ENCODE results near the gene BTBD1. TPM values are rescaled to one million over a fixed set of nuclear protein-coding genes. Genes with fewer than 3 reads are reported as not detected.

BTBD1 gene
- total and polyA plus RNA-seq, 9 donors = 24.3 to 85.5 (median 44.4) TPM

- intact Hi-C loops (cut with DNase I) = loop anchor here in 1 of 4 donors (10.0 kb wide), 1 partner anchor 436 kb away; the partner anchor contains the start of gene RPS17
- Histone ChIP-seq H3K9me3 (no peaks in the 10 kb centered on the region), H3K4me1 (ENCODE audit: insufficient read depth) (peaks cover 4% of the 10 kb centered on the region), H3K27me3 (no peaks in the 10 kb centered on the region), H3K36me3 (no peaks in the 10 kb centered on the region), H3K27ac (no peak overlapping the region), H3K4me3 (no peak overlapping the region)
- TF ChIP-seq EP300 (IDR thresholded peaks at IDR 0.05) (no peak), POLR2A (IDR thresholded peaks at IDR 0.05) (no peak)
- TF ChIP-seq, protein P1, sequence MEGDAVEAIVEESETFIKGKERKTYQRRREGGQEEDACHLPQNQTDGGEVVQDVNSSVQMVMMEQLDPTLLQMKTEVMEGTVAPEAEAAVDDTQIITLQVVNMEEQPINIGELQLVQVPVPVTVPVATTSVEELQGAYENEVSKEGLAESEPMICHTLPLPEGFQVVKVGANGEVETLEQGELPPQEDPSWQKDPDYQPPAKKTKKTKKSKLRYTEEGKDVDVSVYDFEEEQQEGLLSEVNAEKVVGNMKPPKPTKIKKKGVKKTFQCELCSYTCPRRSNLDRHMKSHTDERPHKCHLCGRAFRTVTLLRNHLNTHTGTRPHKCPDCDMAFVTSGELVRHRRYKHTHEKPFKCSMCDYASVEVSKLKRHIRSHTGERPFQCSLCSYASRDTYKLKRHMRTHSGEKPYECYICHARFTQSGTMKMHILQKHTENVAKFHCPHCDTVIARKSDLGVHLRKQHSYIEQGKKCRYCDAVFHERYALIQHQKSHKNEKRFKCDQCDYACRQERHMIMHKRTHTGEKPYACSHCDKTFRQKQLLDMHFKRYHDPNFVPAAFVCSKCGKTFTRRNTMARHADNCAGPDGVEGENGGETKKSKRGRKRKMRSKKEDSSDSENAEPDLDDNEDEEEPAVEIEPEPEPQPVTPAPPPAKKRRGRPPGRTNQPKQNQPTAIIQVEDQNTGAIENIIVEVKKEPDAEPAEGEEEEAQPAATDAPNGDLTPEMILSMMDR (IDR thresholded peaks at IDR 0.05) = no peak
- 38 to 56% (median 40%) methylated on average over 2 of the region's 2 CpGs for WGBS, 3 donors
- DNase-seq = no peak
Measured at GRCh38 chr15:82980981-82981380, 86.1 kb downstream of the BTBD1 start.

- Histone ChIP-seq H3K4me3 (no peak overlapping the region), H3K36me3 (no peaks in the 10 kb centered on the region), H3K27ac (no peak overlapping the region), H3K4me1 (ENCODE audit: insufficient read depth) (no peaks in the 10 kb centered on the region), H3K27me3 (no peaks in the 10 kb centered on the region), H3K9me3 (no peaks in the 10 kb centered on the region)
- DNase-seq = no peak
- intact Hi-C loops (cut with DNase I) = loop anchor here in 2 of 4 donors (10.0 kb wide), 3 partner anchors 65 to 435 kb away; partner anchors contain the start of gene RPS17 (in 1 of the 2)
- 85 to 91% (median 89%) methylated on average over 1 of the region's 1 CpG for WGBS, 3 donors
- TF ChIP-seq, protein P1 (IDR thresholded peaks at IDR 0.05) = no peak
- TF ChIP-seq EP300 (IDR thresholded peaks at IDR 0.05) = no peak
- TF ChIP-seq POLR2A (IDR thresholded peaks at IDR 0.05) = no peak
Measured at GRCh38 chr15:82979726-82980125, 87.3 kb downstream of the BTBD1 start.

DNA sequence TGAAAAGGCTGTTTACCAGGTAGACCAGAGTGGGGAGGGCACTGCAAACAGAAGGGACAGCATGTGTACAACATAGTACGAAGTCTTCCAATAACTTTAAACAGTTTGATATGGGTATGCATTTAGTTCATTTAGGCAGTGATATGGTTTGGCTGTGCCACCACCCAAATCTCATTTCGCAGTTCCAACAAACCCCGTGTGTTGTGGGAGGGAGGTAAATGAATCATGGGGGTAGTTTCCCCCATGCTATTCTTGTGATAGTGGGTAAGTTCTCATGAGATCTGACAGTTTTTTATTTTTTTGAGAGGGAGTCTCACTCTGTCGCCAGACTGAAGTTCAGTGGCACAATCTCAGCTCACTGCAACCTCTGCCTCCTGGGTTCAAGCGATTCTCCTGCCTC, 88.6 kb downstream of the BTBD1 start:
- intact Hi-C loops (cut with DNase I) = loop anchor here in 1 of 4 donors (10.0 kb wide), 2 partner anchors 64 to 224 kb away; no protein-coding TSS in a partner anchor
- DNase-seq = no peak
- TF ChIP-seq EP300 (IDR thresholded peaks at IDR 0.05) (no peak), POLR2A (IDR thresholded peaks at IDR 0.05) (no peak)
- TF ChIP-seq, protein P1 (IDR thresholded peaks at IDR 0.05) = no peak
- Histone ChIP-seq H3K36me3 (no peaks in the 10 kb centered on the region), H3K27me3 (no peaks in the 10 kb centered on the region), H3K9me3 (no peaks in the 10 kb centered on the region), H3K27ac (no peak overlapping the region), H3K4me1 (ENCODE audit: insufficient read depth) (no peaks in the 10 kb centered on the region), H3K4me3 (no peak overlapping the region)
- 92 to 94% (median 93%) methylated on average over 5 of the region's 5 CpGs for WGBS, 3 donors

DNA sequence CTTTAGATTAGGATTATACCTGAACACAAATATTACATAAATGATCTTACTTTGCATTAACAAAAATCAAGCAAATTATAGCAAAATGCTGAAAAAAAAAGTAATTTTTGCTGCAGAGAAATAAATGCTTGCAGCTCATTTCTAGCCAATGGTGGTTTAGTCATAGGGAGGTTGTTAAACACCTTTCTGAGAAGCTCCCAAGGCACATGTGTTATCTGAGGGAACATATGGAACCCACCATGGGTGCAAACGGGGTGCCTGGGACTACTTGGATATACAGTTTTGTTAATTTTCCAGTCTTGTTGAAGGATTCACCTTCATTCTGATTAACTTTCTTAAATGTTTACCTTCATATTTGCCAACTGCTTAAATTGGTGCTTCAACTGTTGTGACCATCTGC, 90.0 kb downstream of the BTBD1 start:
- 74 to 83% (median 80%) methylated on average over 1 of the region's 1 CpG for WGBS, 3 donors
- TF ChIP-seq POLR2A (IDR thresholded peaks at IDR 0.05) = no peak
- TF ChIP-seq EP300 (IDR thresholded peaks at IDR 0.05) = no peak
- TF ChIP-seq, protein P1 (IDR thresholded peaks at IDR 0.05) = no peak
- Histone ChIP-seq H3K4me1 (ENCODE audit: insufficient read depth) (no peaks in the 10 kb centered on the region), H3K4me3 (no peak overlapping the region), H3K27me3 (no peaks in the 10 kb centered on the region), H3K9me3 (no peaks in the 10 kb centered on the region), H3K36me3 (no peaks in the 10 kb centered on the region), H3K27ac (no peak overlapping the region)
- DNase-seq = no peak
- intact Hi-C loops (cut with DNase I) = loop anchor here in 1 of 4 donors (10.0 kb wide), 2 partner anchors 62 to 222 kb away; no protein-coding TSS in a partner anchor
